HG03439 (cell line): ENCODE data around the gene KCNJ15.

Experiments used
- ATAC-seq: cut with Tn5 transposase; IDR thresholded peaks from one replicate; pipeline ENCODE4 v1.9.1; 2021; ENCODE audit warnings: mild to moderate bottlenecking, moderate library complexity; ENCODE audit not compliant: unreplicated experiment

Gene KCNJ15

GRCh38 chr21:38351961-38352521, 95.2 kb downstream of the KCNJ15 start:
- no peak for ATAC-seq

DNA sequence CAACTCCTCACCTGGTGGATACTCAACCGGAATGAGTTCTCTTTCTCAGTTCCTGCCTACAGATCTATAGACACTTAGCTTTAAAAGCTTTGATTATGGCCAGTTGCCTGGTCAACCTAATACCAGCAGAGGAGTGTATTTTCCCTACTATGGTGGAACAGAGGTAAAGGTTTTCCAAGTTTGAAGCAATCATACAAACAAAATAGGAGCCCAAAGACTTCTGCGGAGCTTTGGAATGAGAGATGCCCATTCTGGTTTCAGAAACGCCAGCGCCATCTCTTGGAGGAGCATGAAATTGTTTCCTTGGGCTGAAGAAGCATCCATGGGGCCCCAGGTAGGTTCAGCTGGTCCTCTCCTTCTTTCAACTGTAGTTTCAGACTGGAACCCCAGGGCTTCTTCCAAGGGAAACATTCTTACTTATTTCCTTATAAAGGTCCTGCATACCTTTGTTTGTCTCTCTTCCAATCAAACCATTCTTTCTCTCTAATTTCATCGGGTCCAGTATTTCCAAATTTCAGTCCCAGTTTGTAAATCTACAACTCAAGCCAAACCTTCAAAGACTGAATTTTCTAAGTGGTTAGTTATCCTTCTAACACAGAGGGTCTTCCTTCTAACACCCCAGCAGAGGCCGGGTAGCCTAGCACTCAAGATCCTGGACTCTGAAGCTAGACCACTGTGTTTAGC, 95.9 kb downstream of the KCNJ15 start:
- ATAC-seq, result no peak

GRCh38 chr21:38354231-38354630, 97.4 kb downstream of the KCNJ15 start:
- no peak for ATAC-seq

- ATAC-seq, result no peak
Measured at GRCh38 chr21:38354746-38355145, 98.0 kb downstream of the KCNJ15 start.

GRCh38 chr21:38355353-38355752, 98.6 kb downstream of the KCNJ15 start:
- ATAC-seq, result no peak

DNA sequence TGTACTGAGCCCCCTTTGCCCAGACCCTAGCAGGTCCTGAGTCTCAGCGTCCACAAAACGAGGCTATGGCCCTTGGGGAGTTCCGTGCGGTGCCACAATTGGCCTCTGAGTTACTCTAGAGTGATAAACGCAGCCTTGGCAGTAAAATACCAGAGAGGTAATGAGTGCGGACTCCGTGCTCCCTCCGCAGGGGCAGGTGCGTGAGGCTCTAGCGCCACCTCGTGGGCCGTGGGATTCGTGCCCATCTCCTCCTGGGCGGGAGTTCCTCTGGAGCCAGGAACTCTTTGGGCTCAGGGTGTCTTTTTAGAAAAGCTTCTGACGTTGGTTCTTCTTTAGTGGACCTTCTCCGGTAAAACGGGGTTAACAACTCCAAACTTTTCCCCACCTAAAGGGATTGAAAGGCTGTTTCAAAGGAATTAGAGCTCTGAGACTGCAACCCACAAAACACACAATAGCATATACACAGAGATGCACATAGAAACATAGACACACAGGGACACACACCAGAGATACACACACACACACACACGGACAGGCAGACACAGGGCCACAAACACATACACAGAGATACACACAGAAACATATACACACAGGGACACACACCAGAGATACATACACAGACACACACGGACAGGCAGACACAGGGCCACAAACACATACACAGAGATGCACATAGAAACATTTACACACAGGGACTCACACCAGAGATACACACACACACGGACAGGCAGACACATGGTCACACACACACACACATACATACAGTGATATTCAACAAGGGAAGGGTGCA, 99.4 kb downstream of the KCNJ15 start:
- ATAC-seq, result no peak
